Astrocyte (in vitro differentiated cells and primary cell): ENCODE results near the gene FOLR2. TPM values are rescaled to one million over a fixed set of nuclear protein-coding genes. Genes with fewer than 3 reads are reported as not detected.
"Not testable (repeated sequence)": the region's sequence is repeated elsewhere in the genome, so short reads cannot be mapped to it uniquely, and the experiment has no call there.

ENCODE experiments used
- DNase-seq: peaks from one replicate; pipeline ENCODE4 v3.0.0-alpha.2; 2010; ENCODE audit warnings: low read depth
- FAIRE-seq: peaks from 2 replicates; lab custom pipeline; 2011; peaks lifted over from hg19 to GRCh38; lab: Jason Lieb, UNC
- H2AFZ ChIP-seq: 2 replicates; pipeline ENCODE4 v1.6.0; 2012; ENCODE audit warnings: low read depth, low read length, inconsistent platforms
- H3K27ac ChIP-seq: 2 replicates; pipeline ENCODE4 v1.5.1; 2011; ENCODE audit warnings: low read depth, low read length, inconsistent platforms
- H3K27me3 ChIP-seq: 2 replicates; pipeline ENCODE4 v1.6.0; 2011; ENCODE audit warnings: low read length, inconsistent platforms; ENCODE audit not compliant: insufficient read depth
- H3K36me3 ChIP-seq: 2 replicates; pipeline ENCODE4 v1.5.1; 2011; ENCODE audit warnings: low read length, inconsistent platforms; ENCODE audit not compliant: insufficient read depth
- H3K4me1 ChIP-seq: 2 replicates; pipeline ENCODE4 v1.5.1; 2011; ENCODE audit warnings: low read length, inconsistent platforms; ENCODE audit not compliant: insufficient read depth
- H3K4me2 ChIP-seq: 2 replicates; pipeline ENCODE4 v1.6.0; 2012; ENCODE audit warnings: low read length, inconsistent platforms
- H3K4me3 ChIP-seq: 2 replicates; pipeline ENCODE4 v1.5.1; 2011; ENCODE audit warnings: low read depth, mild to moderate bottlenecking, low read length, inconsistent platforms; ENCODE audit not compliant: insufficient read depth
- H3K79me2 ChIP-seq: 2 replicates; pipeline ENCODE4 v1.6.0; 2012; ENCODE audit warnings: mild to moderate bottlenecking, low read length, inconsistent platforms; ENCODE audit not compliant: insufficient read depth
- H3K9ac ChIP-seq: 2 replicates; pipeline ENCODE4 v1.6.0; 2012; ENCODE audit warnings: mild to moderate bottlenecking, low read length, inconsistent platforms
- H3K9me3 ChIP-seq: 2 replicates; pipeline ENCODE4 v1.5.1; 2012; ENCODE audit warnings: low read depth, mild to moderate bottlenecking, low read length, inconsistent platforms; ENCODE audit not compliant: insufficient read depth
- H4K20me1 ChIP-seq: 2 replicates; pipeline ENCODE4 v1.6.0; 2012; ENCODE audit warnings: low read length, inconsistent platforms; ENCODE audit not compliant: insufficient read depth
- H3K27ac Mint-ChIP-seq: one replicate; pipeline ENCODE4 v1.8.0; 2021; ENCODE audit warnings: mild to moderate bottlenecking, mixed read lengths; ENCODE audit not compliant: unreplicated experiment
- H3K27me3 Mint-ChIP-seq: one replicate; pipeline ENCODE4 v1.8.0; 2021; ENCODE audit warnings: low read depth, mixed read lengths; ENCODE audit not compliant: unreplicated experiment
- H3K36me3 Mint-ChIP-seq: one replicate; pipeline ENCODE4 v1.8.0; 2021; ENCODE audit warnings: low read depth, mixed read lengths; ENCODE audit not compliant: unreplicated experiment
- H3K4me1 Mint-ChIP-seq: one replicate; pipeline ENCODE4 v1.8.0; 2021; ENCODE audit warnings: low read depth, mixed read lengths; ENCODE audit not compliant: unreplicated experiment
- H3K4me3 Mint-ChIP-seq: one replicate; pipeline ENCODE4 v1.8.0; 2021; ENCODE audit warnings: mild to moderate bottlenecking, moderate library complexity, mixed read lengths; ENCODE audit not compliant: unreplicated experiment
- H3K9me3 Mint-ChIP-seq: one replicate; pipeline ENCODE4 v1.8.0; 2021; ENCODE audit warnings: mild to moderate bottlenecking, mixed read lengths; ENCODE audit not compliant: unreplicated experiment
- EZH2 ChIP-seq: IDR thresholded peaks from 2 replicates; pipeline ENCODE4 v1.6.1; 2012; ENCODE audit warnings: mild to moderate bottlenecking, low read length, inconsistent platforms; ENCODE audit not compliant: insufficient read depth
- total RNA-seq: library from RNA; stranded (reverse); gene quantifications from 2 replicates; pipeline ENCODE4 v1.2.1, GENCODE V29; 2021
- TF ChIP-seq, protein P1 (sequence below): IDR thresholded peaks from 2 replicates; pipeline ENCODE4 v1.5.1; 2011; ENCODE audit warnings: low read depth, mild to moderate bottlenecking, inconsistent platforms, low read length, moderate library complexity; ENCODE audit not compliant: insufficient read depth

FOLR2 gene
- total RNA-seq, 1 donor from 2014 or later, result not detected

DNA sequence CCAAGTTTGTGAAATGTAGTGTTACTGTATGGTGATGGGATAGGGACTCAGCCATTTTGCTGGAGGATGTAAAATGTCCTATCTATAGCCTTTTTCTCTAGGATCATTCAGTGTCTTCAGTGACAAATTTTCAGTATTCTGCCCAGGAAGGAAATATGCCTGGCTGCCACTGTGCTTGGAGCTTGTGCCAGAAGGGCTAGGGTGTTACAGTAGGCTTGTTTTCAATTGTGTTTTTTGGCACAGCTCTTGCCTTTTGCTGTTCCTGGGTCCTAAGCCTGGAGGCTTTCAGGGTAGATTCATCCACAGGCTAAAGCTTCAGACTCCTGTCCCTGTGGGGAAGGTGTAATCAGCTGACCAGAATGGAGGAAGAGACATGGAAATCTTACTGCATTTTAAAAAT lies 49.4 kb downstream of the FOLR2 start:
- Histone ChIP-seq H3K4me3 (no peak overlapping the region), H3K4me2 (no peak overlapping the region), H2AFZ (no peak overlapping the region), H3K79me2 (no peaks in the 10 kb centered on the region), H3K27ac (no peak overlapping the region), H3K4me1 (peaks cover 5% of the 10 kb centered on the region), H3K9me3 (no peaks in the 10 kb centered on the region), H3K36me3 (no peaks in the 10 kb centered on the region), H3K9ac (no peak overlapping the region), H4K20me1 (no peaks in the 10 kb centered on the region), H3K27me3 (peaks cover 10% of the 10 kb centered on the region)
- TF ChIP-seq EZH2, result no peak
- TF ChIP-seq, protein P1, sequence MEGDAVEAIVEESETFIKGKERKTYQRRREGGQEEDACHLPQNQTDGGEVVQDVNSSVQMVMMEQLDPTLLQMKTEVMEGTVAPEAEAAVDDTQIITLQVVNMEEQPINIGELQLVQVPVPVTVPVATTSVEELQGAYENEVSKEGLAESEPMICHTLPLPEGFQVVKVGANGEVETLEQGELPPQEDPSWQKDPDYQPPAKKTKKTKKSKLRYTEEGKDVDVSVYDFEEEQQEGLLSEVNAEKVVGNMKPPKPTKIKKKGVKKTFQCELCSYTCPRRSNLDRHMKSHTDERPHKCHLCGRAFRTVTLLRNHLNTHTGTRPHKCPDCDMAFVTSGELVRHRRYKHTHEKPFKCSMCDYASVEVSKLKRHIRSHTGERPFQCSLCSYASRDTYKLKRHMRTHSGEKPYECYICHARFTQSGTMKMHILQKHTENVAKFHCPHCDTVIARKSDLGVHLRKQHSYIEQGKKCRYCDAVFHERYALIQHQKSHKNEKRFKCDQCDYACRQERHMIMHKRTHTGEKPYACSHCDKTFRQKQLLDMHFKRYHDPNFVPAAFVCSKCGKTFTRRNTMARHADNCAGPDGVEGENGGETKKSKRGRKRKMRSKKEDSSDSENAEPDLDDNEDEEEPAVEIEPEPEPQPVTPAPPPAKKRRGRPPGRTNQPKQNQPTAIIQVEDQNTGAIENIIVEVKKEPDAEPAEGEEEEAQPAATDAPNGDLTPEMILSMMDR, result no peak
- Mint-ChIP-seq H3K9me3 (no peaks in the 10 kb centered on the region), H3K36me3 (no peaks in the 10 kb centered on the region), H3K27ac (peak overlapping the region; percentile 42), H3K4me1 (peaks cover 1% of the 10 kb centered on the region), H3K4me3 (no peak overlapping the region), H3K27me3 (peaks cover 3% of the 10 kb centered on the region)
- DNase-seq, result no peak
- no peak for FAIRE-seq

DNA sequence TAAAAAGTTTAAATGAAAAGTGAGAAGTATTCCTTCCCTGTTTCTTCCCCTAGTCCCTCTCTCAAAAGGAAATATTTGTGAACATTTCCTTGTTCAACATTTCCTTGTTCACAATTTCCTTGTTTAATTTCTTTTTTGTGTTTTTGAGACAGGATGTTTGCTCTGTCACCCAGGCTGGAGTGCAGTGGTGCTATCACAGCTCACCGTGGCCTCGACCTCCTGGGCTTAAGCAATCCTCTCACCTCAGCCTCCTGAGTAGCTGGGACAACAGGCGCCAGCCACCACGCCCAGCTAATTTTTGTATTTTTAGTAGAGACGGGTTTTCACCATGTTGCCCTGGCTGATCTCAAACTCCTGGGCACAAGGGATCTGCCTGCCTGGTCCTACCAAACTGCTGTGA lies 50.4 kb downstream of the FOLR2 start:
- H3K79me2 ChIP-seq, H3K4me2 ChIP-seq, H3K27me3 Mint-ChIP-seq, DNase-seq, H3K9me3 Mint-ChIP-seq, H3K4me3 Mint-ChIP-seq, H3K4me1 ChIP-seq, H3K4me1 Mint-ChIP-seq, H3K36me3 Mint-ChIP-seq, H2AFZ ChIP-seq, FAIRE-seq, H3K4me3 ChIP-seq, H3K27ac Mint-ChIP-seq, H3K27ac ChIP-seq, H3K9ac ChIP-seq, H3K9me3 ChIP-seq, H4K20me1 ChIP-seq, H3K36me3 ChIP-seq: not testable (repeated sequence)
- peaks cover 13% of the 10 kb centered on the region for H3K27me3 ChIP-seq

DNA sequence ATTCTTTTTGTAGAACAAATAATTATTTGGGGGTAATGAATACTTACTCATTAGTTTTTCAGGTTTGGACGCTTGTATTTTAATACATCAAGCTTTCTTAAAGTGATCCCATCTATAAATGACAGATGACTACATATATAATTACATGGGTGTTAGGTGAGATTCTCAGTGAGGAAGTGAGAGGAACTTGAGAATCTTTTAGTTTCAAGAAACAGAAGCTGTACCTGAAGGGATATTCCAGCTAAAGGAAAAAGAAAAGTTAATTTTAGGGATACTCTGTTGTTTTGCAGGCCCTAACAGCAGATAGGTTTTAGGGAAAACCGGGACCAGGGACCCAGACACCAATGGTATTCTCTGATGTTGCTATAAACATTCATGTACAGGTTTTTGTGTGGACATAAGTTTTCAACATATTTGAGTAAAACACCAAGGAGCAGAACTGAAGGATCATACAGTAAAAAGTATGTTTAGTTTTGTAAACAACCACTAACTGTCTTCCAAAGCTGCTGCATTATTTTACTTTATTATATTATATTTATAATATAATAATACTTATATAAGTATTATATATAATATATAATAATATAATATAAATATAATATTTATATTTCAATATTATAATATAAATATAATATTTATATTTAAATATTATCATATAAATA lies 51.5 kb downstream of the FOLR2 start:
- no peaks in the 10 kb centered on the region for H3K36me3 Mint-ChIP-seq
- no peak overlapping the region for H3K27ac ChIP-seq
- peaks cover 6% of the 10 kb centered on the region for H3K27me3 Mint-ChIP-seq
- no peak overlapping the region for H2AFZ ChIP-seq
- no peaks in the 10 kb centered on the region for H4K20me1 ChIP-seq
- H3K4me1 ChIP-seq, result peaks cover 5% of the 10 kb centered on the region
- DNase-seq (no peak), FAIRE-seq (no peak)
- no peak overlapping the region for H3K9ac ChIP-seq
- no peaks in the 10 kb centered on the region for H3K9me3 ChIP-seq
- no peak overlapping the region for H3K4me2 ChIP-seq
- no peak overlapping the region for H3K4me3 ChIP-seq
- no peaks in the 10 kb centered on the region for H3K36me3 ChIP-seq
- no peaks in the 10 kb centered on the region for H3K79me2 ChIP-seq
- peaks cover 1% of the 10 kb centered on the region for H3K4me1 Mint-ChIP-seq
- H3K9me3 Mint-ChIP-seq, result no peaks in the 10 kb centered on the region
- no peak overlapping the region for H3K4me3 Mint-ChIP-seq
- H3K27me3 ChIP-seq, result peaks cover 14% of the 10 kb centered on the region
- no peak for TF ChIP-seq EZH2
- TF ChIP-seq, protein P1, result no peak
- no peak overlapping the region for H3K27ac Mint-ChIP-seq

Other genes with a start within 250 kb of the FOLR2 start
- gene IL18BP, start 217.9 kb upstream of the FOLR2 start, total RNA-seq, result 14.1 and 15.2 TPM in 2 replicates
- 99.3 and 111 TPM in 2 replicates for gene NUMA1, start 136.3 kb upstream of the FOLR2 start, total RNA-seq
- 4.2 and 4.4 TPM in 2 replicates for gene LRRC51, start 135.9 kb upstream of the FOLR2 start, total RNA-seq
- gene LAMTOR1, start 113.5 kb upstream of the FOLR2 start, total RNA-seq, result 63.8 and 65.8 TPM in 2 replicates
- gene TOMT, start 110.9 kb upstream of the FOLR2 start, total RNA-seq, result not detected in 2 replicates
- gene ANAPC15, start 104.1 kb upstream of the FOLR2 start, total RNA-seq, result 36.1 and 39.0 TPM in 2 replicates
- not detected in 2 replicates for gene FOLR3, start 81.1 kb upstream of the FOLR2 start, total RNA-seq
- gene FOLR1, start 24.7 kb upstream of the FOLR2 start, total RNA-seq, result 3.2 and 3.6 TPM in 2 replicates
- 274 and 276 TPM in 2 replicates for gene INPPL1, start 8.0 kb downstream of the FOLR2 start, total RNA-seq
- 0.36 TPM in 1 of 2 replicates, not detected in the other for gene PHOX2A, start 27.4 kb downstream of the FOLR2 start, total RNA-seq
- gene CLPB, start 217.7 kb downstream of the FOLR2 start, total RNA-seq, result 22.8 and 23.1 TPM in 2 replicates